Stimulated activated naive CD8-positive, alpha-beta T cell treated with anti-CD3 and anti-CD28 coated beads, Interleukin-15, amount 100 ng/mL, for 72 hours (primary cell): ENCODE measurements around the gene ARL8B.

Experiments used
- ATAC-seq: fragments of 150-1000 bp; cut with Tn5 transposase; 2 replicates; pipeline ENCODE4 v1.10.0; 2021; ENCODE audit warnings: mild to moderate bottlenecking, moderate library complexity
- DNase-seq, 2 donors: peaks; one replicate each; pipeline ENCODE4 v3.0.0; 2021 to 2022
- H3K27ac Mint-ChIP-seq, 2 donors: one replicate each; pipeline ENCODE4 v1.8.0; 2022; ENCODE audit warnings: mild to moderate bottlenecking in 2 of 2, mixed read lengths in 2 of 2, moderate library complexity in 2 of 2
- H3K27me3 Mint-ChIP-seq: one replicate; pipeline ENCODE4 v1.8.0; 2022; ENCODE audit warnings: mixed read lengths
- H3K4me1 Mint-ChIP-seq: one replicate; pipeline ENCODE4 v1.8.0; 2022; ENCODE audit warnings: mild to moderate bottlenecking, mixed read lengths
- H3K4me3 Mint-ChIP-seq, 2 donors: one replicate each; pipeline ENCODE4 v1.8.0; 2022; ENCODE audit warnings: mild to moderate bottlenecking in 2 of 2, mixed read lengths in 2 of 2, moderate library complexity in 1 of 2
- H3K9me3 Mint-ChIP-seq, 2 donors: one replicate each; pipeline ENCODE4 v1.8.0; 2022; ENCODE audit warnings: mixed read lengths in 2 of 2

Gene ARL8B

DNA sequence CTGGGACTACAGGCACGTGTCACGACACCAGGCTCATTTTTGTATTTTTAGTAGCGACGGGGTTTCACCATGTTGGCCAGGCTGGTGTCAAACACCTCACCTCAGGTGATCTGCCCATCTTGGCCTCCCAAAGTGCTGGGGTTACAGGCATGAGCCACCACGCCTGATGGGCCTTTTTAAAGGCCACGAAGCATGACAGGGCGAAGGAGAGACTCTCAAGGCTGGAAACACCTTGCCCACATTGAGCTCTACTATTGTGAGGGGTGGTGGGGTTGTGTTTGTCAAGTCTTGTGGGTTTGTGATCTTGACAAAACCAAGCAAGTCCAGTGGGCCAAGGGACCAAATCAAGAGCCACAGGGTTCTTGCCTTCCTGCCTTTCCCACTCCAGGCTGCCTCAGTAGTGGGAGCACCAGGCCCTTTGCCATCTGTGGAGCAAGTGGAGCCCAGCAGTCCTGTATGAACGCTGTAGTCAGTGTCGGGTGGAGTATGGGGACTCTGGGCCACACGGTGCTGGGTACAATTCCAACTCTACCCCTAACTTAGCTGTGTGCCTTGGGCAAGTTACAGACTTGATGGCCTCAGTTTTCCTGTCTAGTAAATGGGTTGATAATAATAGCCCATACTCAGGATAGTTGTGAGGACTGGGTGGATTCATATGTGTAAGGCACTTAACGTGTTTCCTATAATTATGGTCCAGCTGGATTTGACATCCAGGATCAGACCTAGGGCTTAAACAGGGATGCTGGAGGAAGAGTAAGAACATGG, 98.8 kb downstream of the ARL8B start:
- Mint-ChIP-seq H3K27me3 (no peaks in the 10 kb centered on the region), H3K9me3 (no peaks in the 10 kb centered on the region), H3K4me1 (peaks cover 27% of the 10 kb centered on the region), H3K4me3 (no peak overlapping the region), H3K27ac (peak overlapping the region in 1 of 2 donors; percentile 94)
- no peak for DNase-seq
- ATAC-seq: peak; percentile 38

DNA sequence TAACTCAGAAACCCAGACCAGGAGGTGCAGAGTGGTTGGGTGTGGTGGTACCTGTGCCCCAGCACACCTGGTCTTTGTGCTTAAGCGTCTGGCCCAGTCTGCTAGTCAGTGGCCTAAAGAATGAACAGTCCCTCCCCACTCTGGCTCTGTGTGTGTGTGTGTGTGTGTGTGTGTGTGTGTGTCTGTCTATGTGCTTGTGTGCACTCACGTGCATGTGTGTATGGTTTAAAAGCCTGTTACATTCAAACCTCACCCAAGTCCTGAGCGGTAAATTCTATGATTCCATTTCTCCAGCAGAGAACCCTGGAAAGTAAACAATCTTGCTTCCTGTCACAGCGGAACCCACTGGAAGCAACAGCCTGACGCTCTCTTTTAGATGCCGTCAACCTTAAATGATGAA, 99.6 kb downstream of the ARL8B start:
- H3K4me1 Mint-ChIP-seq: peaks cover 27% of the 10 kb centered on the region
- no peak overlapping the region for H3K4me3 Mint-ChIP-seq
- DNase-seq: no peak
- no peaks in the 10 kb centered on the region for H3K9me3 Mint-ChIP-seq
- ATAC-seq: peak; percentile 35
- H3K27ac Mint-ChIP-seq: no peak overlapping the region
- H3K27me3 Mint-ChIP-seq: no peaks in the 10 kb centered on the region

DNA sequence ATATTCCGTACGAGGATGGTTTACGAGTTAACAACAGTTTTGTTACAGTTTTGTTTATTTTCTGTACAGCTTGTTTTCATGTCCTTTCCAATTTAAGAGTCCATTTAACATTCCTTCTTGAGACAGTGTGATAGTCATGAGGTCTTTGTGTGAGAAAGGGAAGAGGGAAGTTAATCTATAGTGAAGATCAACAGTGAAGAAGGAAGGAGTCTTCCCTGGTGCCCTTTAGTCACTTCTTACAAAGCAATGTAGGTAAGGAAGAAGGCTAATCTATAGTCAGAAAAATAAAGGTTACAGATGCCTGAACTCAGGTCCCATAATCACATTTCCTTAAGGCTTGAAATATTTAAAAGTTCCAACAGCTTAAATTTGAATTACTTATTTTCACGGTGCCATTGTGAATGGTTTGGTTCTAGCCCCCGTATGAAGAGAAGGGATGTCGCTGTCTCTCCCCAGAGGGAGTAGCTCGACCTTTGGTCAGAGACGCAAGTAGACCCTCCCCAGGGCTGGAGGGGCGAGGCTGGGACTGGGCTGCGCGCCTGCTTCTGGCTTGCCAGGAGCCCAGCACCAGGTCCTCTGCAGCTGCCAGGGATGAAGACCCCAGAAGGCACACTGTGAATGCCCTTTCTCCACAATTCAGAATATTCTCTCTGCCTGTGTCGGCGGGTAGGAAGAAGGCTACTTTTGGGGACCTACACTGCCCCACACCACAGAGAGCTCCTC, 100.4 kb downstream of the ARL8B start:
- DNase-seq (no peak), ATAC-seq (peak; percentile 6)
- peaks cover 27% of the 10 kb centered on the region for H3K4me1 Mint-ChIP-seq
- no peaks in the 10 kb centered on the region for H3K9me3 Mint-ChIP-seq
- H3K27me3 Mint-ChIP-seq: no peaks in the 10 kb centered on the region
- H3K4me3 Mint-ChIP-seq: no peak overlapping the region
- H3K27ac Mint-ChIP-seq: no peak overlapping the region

DNA sequence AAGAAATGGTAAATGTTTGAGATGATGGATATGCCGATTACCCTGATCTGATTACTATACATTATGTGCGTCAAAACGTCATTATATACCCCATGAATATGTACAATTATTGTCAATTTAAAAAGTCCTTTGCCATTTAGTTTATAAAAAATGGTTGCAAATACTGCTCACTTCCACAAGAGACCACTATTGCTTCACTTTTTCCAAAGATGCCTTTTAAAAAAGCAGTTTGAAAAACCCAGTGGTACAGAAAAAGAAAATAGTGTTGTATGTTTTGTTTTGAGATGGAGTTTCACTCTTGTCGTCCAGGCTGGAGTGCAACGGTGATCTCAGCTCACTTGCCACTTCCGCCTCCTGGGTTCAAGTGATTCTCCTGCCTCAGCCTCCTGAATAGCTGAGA, 104.7 kb downstream of the ARL8B start:
- H3K9me3 Mint-ChIP-seq: no peaks in the 10 kb centered on the region
- ATAC-seq (peak; percentile 14), DNase-seq (no peak)
- no peaks in the 10 kb centered on the region for H3K4me1 Mint-ChIP-seq
- no peak overlapping the region for H3K4me3 Mint-ChIP-seq
- no peak overlapping the region for H3K27ac Mint-ChIP-seq
- H3K27me3 Mint-ChIP-seq: no peaks in the 10 kb centered on the region

DNA sequence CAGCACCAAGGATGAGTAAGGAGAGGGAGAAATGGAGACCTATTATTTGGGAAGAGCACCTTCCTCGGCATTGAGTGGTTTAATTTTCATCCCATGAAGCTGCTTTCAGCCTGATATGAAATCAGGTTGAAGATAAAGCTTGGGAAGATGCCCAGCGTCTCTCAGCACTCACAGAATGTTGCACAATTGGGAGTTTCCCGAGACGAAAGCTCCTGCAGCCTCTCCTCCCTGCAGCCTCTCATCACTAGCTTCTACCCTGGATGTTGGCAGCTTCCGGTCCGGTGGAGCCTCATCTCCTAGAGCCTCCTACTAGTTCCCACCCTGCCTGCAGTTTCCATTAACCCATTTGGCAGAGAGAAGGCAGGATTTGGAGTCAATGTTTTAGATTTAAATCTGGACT, 105.7 kb downstream of the ARL8B start:
- Mint-ChIP-seq H3K4me3 (no peak overlapping the region), H3K27me3 (no peaks in the 10 kb centered on the region), H3K9me3 (no peaks in the 10 kb centered on the region), H3K4me1 (no peaks in the 10 kb centered on the region), H3K27ac (peak overlapping the region in 1 of 2 donors; percentile 84)
- no peak for ATAC-seq
- no peak for DNase-seq

DNA sequence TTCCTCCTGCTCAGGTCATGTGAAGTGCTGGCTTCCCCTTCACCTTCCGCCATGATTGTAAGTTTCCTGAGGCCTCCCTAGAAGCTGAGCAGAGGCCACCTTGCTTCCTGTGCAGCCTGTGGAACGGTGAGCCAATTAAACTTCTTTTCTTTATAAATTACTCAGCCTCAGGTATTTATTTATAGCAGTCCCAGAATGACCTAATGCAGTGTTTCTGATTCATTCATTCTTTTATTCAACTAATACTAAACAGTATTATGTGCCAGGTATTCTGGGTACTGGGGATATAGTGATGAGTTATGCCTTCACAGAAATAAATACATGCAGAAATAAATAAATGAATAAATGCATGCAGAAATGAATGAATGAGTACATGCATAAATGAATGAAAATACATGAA, 107.3 kb downstream of the ARL8B start:
- H3K4me1 Mint-ChIP-seq: no peaks in the 10 kb centered on the region
- H3K4me3 Mint-ChIP-seq: no peak overlapping the region
- H3K27me3 Mint-ChIP-seq: no peaks in the 10 kb centered on the region
- DNase-seq: no peak
- H3K9me3 Mint-ChIP-seq: no peaks in the 10 kb centered on the region
- peak overlapping the region in 1 of 2 donors; percentile 81 for H3K27ac Mint-ChIP-seq
- no peak for ATAC-seq
